K562 (cell line): Measurements from ENCODE around the gene COX20. TPM values are rescaled to one million over a fixed set of nuclear protein-coding genes. Genes with fewer than 3 reads are reported as not detected.

Experiments
- AFF4 ChIP-seq: sonication (generic); formaldehyde crosslinking; IDR thresholded peaks from 2 replicates; pipeline ENCODE4 v1.8.0; 2023; ENCODE audit warnings: mild to moderate bottlenecking, missing genetic modification reagents
- CHD1 ChIP-seq: fragments of 200-600 bp; sonication (generic); IDR thresholded peaks from one replicate; pipeline ENCODE4 v1.6.1; 2012; ENCODE audit warnings: mild to moderate bottlenecking, moderate library complexity, low read length, inconsistent platforms
- CTCF ChIP-seq, 3 experiments: IDR thresholded peaks in 2 of 3; conservative IDR thresholded peaks in 1 of 3; 2 replicates each; pipeline ENCODE4 v1.5.1; 2011 to 2012; ENCODE audit warnings: low read length in 3 of 3, mild to moderate bottlenecking in 3 of 3, control low read depth in 2 of 3, improper control_type of control experiment in 1 of 3, inconsistent platforms in 1 of 3, low read depth in 1 of 3, mixed read lengths in 1 of 3, moderate library complexity in 1 of 3; ENCODE audit not compliant: insufficient read depth in 2 of 3
- FOXM1 ChIP-seq, 2 experiments: fragments of 450-650 bp in 1 of 2; sonication (generic) in 1 of 2; formaldehyde crosslinking in 1 of 2; IDR thresholded peaks; 2 replicates each; pipeline versions ENCODE4 v1.6.1 to v1.9.0; 2017 to 2022; ENCODE audit warnings: low read depth in 2 of 2, mild to moderate bottlenecking in 2 of 2, missing genetic modification reagents in 1 of 2, moderate library complexity in 1 of 2
- HIVEP1 ChIP-seq: fragments of 250-450 bp; sonication (Bioruptor Pico); IDR thresholded peaks from 2 replicates; pipeline ENCODE4 v1.4.0; 2020; ENCODE audit warnings: mild to moderate bottlenecking
- HSF4 ChIP-seq: fragments of 250-450 bp; sonication (Bioruptor Pico); IDR thresholded peaks from 2 replicates; pipeline ENCODE4 v2.1.2; 2022; ENCODE audit warnings: mild to moderate bottlenecking, moderate library complexity, borderline replicate concordance
- MCM3 ChIP-seq: fragments of 450-650 bp; IDR thresholded peaks from 2 replicates; pipeline ENCODE4 v1.6.1; 2016
- MXD1 ChIP-seq: fragments of 250-450 bp; sonication (Bioruptor Pico); IDR thresholded peaks from 2 replicates; pipeline ENCODE4 v1.8.0; 2021; ENCODE audit warnings: borderline replicate concordance, mild to moderate bottlenecking, moderate library complexity; ENCODE audit not compliant: poor library complexity, severe bottlenecking
- NBN ChIP-seq: fragments of 450-650 bp; IDR thresholded peaks from 2 replicates; pipeline ENCODE4 v1.6.1; 2016; ENCODE audit warnings: low read depth, mild to moderate bottlenecking
- NFRKB ChIP-seq: fragments of 450-650 bp; IDR thresholded peaks from 2 replicates; pipeline ENCODE4 v1.6.1; 2016; ENCODE audit warnings: low read depth
- NR2C1 ChIP-seq, 2 experiments: fragments of 450-650 bp; IDR thresholded peaks; 2 replicates each; pipeline ENCODE4 v1.6.1; 2017; ENCODE audit warnings: mild to moderate bottlenecking in 2 of 2, antibody characterized with exemption in 1 of 2, inconsistent platforms in 1 of 2, missing compliant biosample characterization in 1 of 2, missing genetic modification characterization in 1 of 2
- POLR3A ChIP-seq: IDR thresholded peaks from 2 replicates; pipeline ENCODE4 v1.6.1; 2011; ENCODE audit warnings: borderline replicate concordance, mild to moderate bottlenecking, moderate library complexity; ENCODE audit not compliant: insufficient read length, insufficient read depth; ENCODE audit errors: extremely low read depth
- RB1 ChIP-seq: fragments of 450-650 bp; IDR thresholded peaks from 2 replicates; pipeline ENCODE4 v1.6.1; 2017; ENCODE audit warnings: low read depth, mild to moderate bottlenecking
- RBM22 ChIP-seq: fragments of 200-400 bp; formaldehyde crosslinking; IDR thresholded peaks from 2 replicates; pipeline ENCODE4 v1.6.1; 2018; ENCODE audit warnings: low read length, low read depth; ENCODE audit not compliant: poor library complexity, severe bottlenecking
- RCOR1 ChIP-seq, 2 experiments: IDR thresholded peaks; 2 replicates each; pipeline ENCODE4 v1.6.1; 2012; ENCODE audit warnings: low read depth in 2 of 2, low read length in 2 of 2, borderline replicate concordance in 1 of 2, improper control_type of control experiment in 1 of 2
- USF1 ChIP-seq: sonication (generic); formaldehyde crosslinking; IDR thresholded peaks from 2 replicates; pipeline ENCODE4 v1.9.0; 2022; ENCODE audit warnings: mild to moderate bottlenecking, missing genetic modification reagents
- ZNF232 ChIP-seq: sonication (generic); formaldehyde crosslinking; IDR thresholded peaks from 2 replicates; pipeline ENCODE4 v1.8.0; 2022; ENCODE audit warnings: mild to moderate bottlenecking, missing genetic modification reagents
- polyA plus RNA-seq, 8 experiments: library from polyadenylated mRNA; depleted of rRNA in 4 of 8; stranded (reverse) in 5 of 8; unstranded in 3 of 8; fragments of >200 nt; fragmentation: Nextera tagmentation in 2 of 8; fragmentation: Illumina TruSeq in 1 of 8; extraction: Ambion mirVana in 2 of 8; extraction: Trizol in 1 of 8; gene quantifications; 2 replicates each; pipeline versions ENCODE4 v1.2.1 to v1.2.3, GENCODE V29; 2011 to 2014; ENCODE audit warnings: inconsistent platforms in 1 of 8, missing spikeins in 1 of 8
- total RNA-seq, 7 experiments: library from RNA; depleted of rRNA in 6 of 7; stranded (reverse); fragments of >200 nt in 6 of 7; fragmentation: Illumina TruSeq in 2 of 7; extraction: Trizol in 2 of 7; gene quantifications; 2 replicates each; pipeline versions ENCODE4 v1.2.1 to v1.2.3, GENCODE V29; 2011 to 2021; ENCODE audit warnings: low replicate concordance in 1 of 7
- TF ChIP-seq, protein P1 (sequence below): sonication (generic); formaldehyde crosslinking; IDR thresholded peaks from 2 replicates; pipeline ENCODE4 v1.8.0; 2022; ENCODE audit warnings: mild to moderate bottlenecking, low read depth, missing genetic modification reagents

COX20 gene
- total and polyA plus RNA-seq, 9 of the 15 experiments (the other 6 are each of a cell fraction or from before 2014, with no cell fraction given): 41.5 to 192 (median 84.3) TPM

DNA sequence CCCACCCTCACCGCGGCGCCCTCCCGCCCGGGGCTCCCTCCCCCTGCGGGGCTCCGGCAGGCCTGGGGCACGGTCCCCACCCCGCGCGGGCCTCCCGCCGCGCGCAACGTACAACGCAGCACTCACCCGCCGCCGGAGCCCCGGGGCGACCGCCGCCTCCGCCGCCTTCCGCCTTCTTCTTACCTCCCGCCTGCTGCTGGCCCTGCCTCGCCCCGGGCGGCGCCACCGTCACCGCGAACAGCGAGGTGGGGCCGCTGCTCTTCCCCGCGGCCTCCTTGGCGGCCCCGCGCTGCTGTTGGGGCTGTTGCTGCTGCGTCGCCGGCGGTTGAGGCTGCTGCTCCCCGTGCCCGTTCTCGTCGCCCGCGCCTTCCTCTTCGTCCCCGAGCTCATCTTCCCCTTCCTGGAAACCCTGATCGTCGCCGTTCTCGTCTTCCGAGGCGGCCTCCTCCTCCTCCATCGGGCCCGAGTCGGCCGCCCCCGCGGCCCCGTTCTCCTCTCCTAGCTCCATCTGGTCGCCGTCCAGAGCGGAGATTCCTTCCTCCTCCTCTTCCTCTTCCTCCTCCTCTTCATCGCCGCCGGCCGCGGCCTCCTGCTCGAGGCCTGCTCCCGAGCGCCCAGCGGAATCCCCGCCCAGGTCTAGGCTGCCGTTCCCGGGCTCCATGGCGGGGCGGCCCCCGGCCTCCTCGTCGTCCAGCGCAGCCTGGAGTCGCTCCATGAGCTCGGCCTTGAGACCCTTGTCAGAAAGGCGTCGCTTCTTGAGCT is 28.2 kb downstream of the COX20 start (continued):
- TF ChIP-seq RB1: peak; percentile 7
- peak; percentile 40 for TF ChIP-seq MXD1 (CRISPR knock-in tag)
- TF ChIP-seq POLR3A: no peak
- no peak for TF ChIP-seq USF1 (CRISPR knock-in tag)
- TF ChIP-seq HSF4 (CRISPR knock-in tag): 0 out of 2 replicates have a peak, but pooled peaks have one; percentile 14
- TF ChIP-seq CTCF (IDR thresholded peaks at IDR 0.05 in 2 of 3, conservative IDR thresholded peaks at IDR 0.05 in 1 of 3; ENCODE audit: insufficient read depth in 2 of 3, low read depth in 1 of 3, low read length in 3 of 3): no peak
- TF ChIP-seq, protein P1, sequence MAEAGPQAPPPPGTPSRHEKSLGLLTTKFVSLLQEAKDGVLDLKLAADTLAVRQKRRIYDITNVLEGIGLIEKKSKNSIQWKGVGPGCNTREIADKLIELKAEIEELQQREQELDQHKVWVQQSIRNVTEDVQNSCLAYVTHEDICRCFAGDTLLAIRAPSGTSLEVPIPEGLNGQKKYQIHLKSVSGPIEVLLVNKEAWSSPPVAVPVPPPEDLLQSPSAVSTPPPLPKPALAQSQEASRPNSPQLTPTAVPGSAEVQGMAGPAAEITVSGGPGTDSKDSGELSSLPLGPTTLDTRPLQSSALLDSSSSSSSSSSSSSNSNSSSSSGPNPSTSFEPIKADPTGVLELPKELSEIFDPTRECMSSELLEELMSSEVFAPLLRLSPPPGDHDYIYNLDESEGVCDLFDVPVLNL (CRISPR knock-in tag): peak; percentile 59; the same call in 1 of the 2 replicates
- TF ChIP-seq ZNF232 (CRISPR knock-in tag): peak; percentile 51; the same call in 1 of the 2 replicates
- no peak for TF ChIP-seq NR2C1 (IDR thresholded peaks at IDR 0.05)
- TF ChIP-seq NR2C1 (tag; IDR thresholded peaks at IDR 0.05): no peak
- TF ChIP-seq CHD1: peak; percentile 98
- TF ChIP-seq HIVEP1 (CRISPR knock-in tag): no peak
- no peak for TF ChIP-seq NBN
- peak; percentile 33; the same call in 1 of the 2 replicates for TF ChIP-seq NFRKB
- TF ChIP-seq FOXM1 (IDR thresholded peaks at IDR 0.05; ENCODE audit: low read depth): no peak
- no peak for TF ChIP-seq FOXM1 (CRISPR knock-in tag; IDR thresholded peaks at IDR 0.05; ENCODE audit: low read depth)
- TF ChIP-seq AFF4: 0 out of 2 replicates have a peak, but pooled peaks have one; percentile 0
- peak; percentile 96 for TF ChIP-seq RBM22
- no peak for TF ChIP-seq MCM3
- TF ChIP-seq RCOR1 (IDR thresholded peaks at IDR 0.05; ENCODE audit: borderline replicate concordance in 1 of 2, low read depth in 2 of 2, low read length in 2 of 2): no peak
